Ectodermal cell (in vitro differentiated cells): ENCODE measurements around the gene ARF3.

ENCODE experiments used
- H3K27ac ChIP-seq: 2 replicates; pipeline ENCODE4 v1.7.0; 2013; ENCODE audit warnings: mild to moderate bottlenecking, low read depth, low read length; ENCODE audit not compliant: insufficient read depth, poor library complexity, severe bottlenecking
- H3K27me3 ChIP-seq: 2 replicates; pipeline ENCODE4 v1.7.0; 2013; ENCODE audit warnings: mild to moderate bottlenecking, low read length; ENCODE audit not compliant: insufficient read depth, control insufficient read depth, poor library complexity, severe bottlenecking
- H3K36me3 ChIP-seq: one replicate; pipeline ENCODE4 v1.7.0; 2013; ENCODE audit warnings: low read length; ENCODE audit not compliant: control insufficient read depth, insufficient read depth
- H3K4me1 ChIP-seq: one replicate; pipeline ENCODE4 v1.7.0; 2013; ENCODE audit warnings: low read length; ENCODE audit not compliant: control insufficient read depth, insufficient read depth
- H3K4me3 ChIP-seq: 2 replicates; pipeline ENCODE4 v1.7.0; 2013; ENCODE audit warnings: low read depth, low read length, control low read depth; ENCODE audit not compliant: insufficient read depth
- H3K9me3 ChIP-seq: 2 replicates; pipeline ENCODE4 v1.7.0; 2013; ENCODE audit warnings: mild to moderate bottlenecking, low read length, moderate library complexity; ENCODE audit not compliant: control insufficient read depth
- WGBS, 2 experiments: methylation state at CpG; one replicate each; pipeline ENCODE4 v1.1.7; 2013; ENCODE audit warnings: missing lambda C conversion rate in 2 of 2; 5-methylcytosine and 5-hydroxymethylcytosine counted together

Gene ARF3

GRCh38 chr12:48994224-48995085 is 37.2 kb upstream of the ARF3 start:
- 21 to 22% methylated on average over 31 to 32 of the region's 32 CpGs for WGBS, 2 experiments
- H3K9me3 ChIP-seq, result no peaks in the 10 kb centered on the region

GRCh38 chr12:48993787-48994186 is 36.5 kb upstream of the ARF3 start:
- H3K27me3 ChIP-seq, result peaks cover 75% of the 10 kb centered on the region
- 71 to 78% methylated on average over 3 of the region's 3 CpGs for WGBS, 2 experiments

More at GRCh38 chr12:48994224-48995085, 37.2 kb upstream of the ARF3 start:
- Histone ChIP-seq H3K27ac (no peak overlapping the region), H3K27me3 (peaks cover 76% of the 10 kb centered on the region), H3K4me3 (no peak overlapping the region), H3K4me1 (peaks cover 24% of the 10 kb centered on the region), H3K36me3 (no peaks in the 10 kb centered on the region)

GRCh38 chr12:48991247-48992050 is 34.2 kb upstream of the ARF3 start:
- H3K27me3 ChIP-seq, result peaks cover 57% of the 10 kb centered on the region
- no peaks in the 10 kb centered on the region for H3K9me3 ChIP-seq
- H3K27ac ChIP-seq, result no peak overlapping the region
- peaks cover 21% of the 10 kb centered on the region for H3K4me1 ChIP-seq
- 79 to 85% methylated on average over 8 of the region's 8 CpGs for WGBS, 2 experiments
- H3K4me3 ChIP-seq, result no peak overlapping the region
- no peaks in the 10 kb centered on the region for H3K36me3 ChIP-seq

More at GRCh38 chr12:48993787-48994186, 36.5 kb upstream of the ARF3 start:
- Histone ChIP-seq H3K4me3 (no peak overlapping the region), H3K9me3 (no peaks in the 10 kb centered on the region), H3K27ac (no peak overlapping the region), H3K36me3 (no peaks in the 10 kb centered on the region), H3K4me1 (peaks cover 23% of the 10 kb centered on the region)

DNA sequence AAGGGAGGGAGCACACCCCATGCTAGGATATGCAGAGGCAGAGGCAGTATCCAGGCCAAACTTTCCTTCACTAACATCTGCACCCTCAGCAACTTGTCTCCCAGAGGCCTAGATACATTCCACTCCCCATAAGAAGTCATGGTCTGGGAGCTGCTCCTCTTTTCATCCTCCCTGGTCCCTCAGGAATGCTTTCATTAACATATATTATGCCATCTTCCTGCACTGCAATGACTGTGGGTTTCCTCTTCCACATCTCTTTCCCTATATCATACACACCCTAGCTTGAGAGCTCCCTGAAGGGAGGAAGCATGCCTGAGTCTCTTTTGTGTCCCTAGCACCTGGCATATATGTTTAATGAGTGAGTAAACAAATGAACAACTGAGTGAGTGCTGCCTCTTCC is 33.3 kb upstream of the ARF3 start:
- H3K27me3 ChIP-seq, result peaks cover 51% of the 10 kb centered on the region

DNA sequence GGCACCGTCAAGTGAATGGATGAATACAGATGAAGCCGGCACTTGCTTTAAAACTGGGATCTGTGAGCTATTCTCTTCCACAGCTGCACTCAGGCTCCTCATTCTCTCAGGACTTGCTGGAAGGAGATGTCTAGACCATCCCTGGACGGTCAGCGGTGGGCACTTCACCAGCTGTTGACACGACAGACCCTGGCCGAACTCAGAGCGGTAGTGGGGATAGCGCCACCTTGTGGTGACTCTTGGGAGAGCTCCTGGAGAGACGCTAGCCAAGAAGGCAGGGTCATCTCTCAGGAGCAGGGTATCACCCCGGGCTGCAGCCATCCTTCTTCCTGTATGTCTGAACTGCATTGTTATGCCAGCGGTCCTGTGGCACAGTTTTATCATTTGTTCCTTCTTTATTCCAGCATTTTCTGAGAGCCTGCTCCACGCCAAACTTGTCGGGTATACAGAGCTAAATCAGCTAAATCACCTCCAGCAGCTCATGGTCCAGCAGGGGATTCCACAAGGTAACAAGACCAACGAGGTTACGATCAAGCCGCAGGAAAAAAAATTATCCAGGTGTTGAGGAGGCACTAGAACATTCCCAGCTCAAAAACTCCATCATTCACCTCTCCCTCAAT is 30.9 kb upstream of the ARF3 start:
- H3K27me3 ChIP-seq, result peaks cover 51% of the 10 kb centered on the region

More for the DNA sequence above, 33.3 kb upstream of the ARF3 start:
- H3K4me1 ChIP-seq, result peaks cover 30% of the 10 kb centered on the region
- no peaks in the 10 kb centered on the region for H3K9me3 ChIP-seq
- H3K4me3 ChIP-seq, result no peak overlapping the region
- H3K27ac ChIP-seq, result no peak overlapping the region
- no peaks in the 10 kb centered on the region for H3K36me3 ChIP-seq

GRCh38 chr12:48986720-48987291 is 29.5 kb upstream of the ARF3 start:
- WGBS, 2 experiments, result 12 to 14% methylated on average over 23 of the region's 23 CpGs
- Histone ChIP-seq H3K9me3 (no peaks in the 10 kb centered on the region), H3K4me1 (peaks cover 60% of the 10 kb centered on the region), H3K36me3 (peaks cover 3% of the 10 kb centered on the region), H3K4me3 (no peak overlapping the region), H3K27me3 (peaks cover 56% of the 10 kb centered on the region), H3K27ac (peak overlapping the region; percentile 64)

More for the DNA sequence above, 30.9 kb upstream of the ARF3 start:
- 39 to 42% methylated on average over 16 of the region's 16 CpGs for WGBS, 2 experiments
- Histone ChIP-seq H3K36me3 (no peaks in the 10 kb centered on the region), H3K4me3 (no peak overlapping the region), H3K4me1 (peaks cover 48% of the 10 kb centered on the region), H3K27ac (no peak overlapping the region), H3K9me3 (no peaks in the 10 kb centered on the region)

DNA sequence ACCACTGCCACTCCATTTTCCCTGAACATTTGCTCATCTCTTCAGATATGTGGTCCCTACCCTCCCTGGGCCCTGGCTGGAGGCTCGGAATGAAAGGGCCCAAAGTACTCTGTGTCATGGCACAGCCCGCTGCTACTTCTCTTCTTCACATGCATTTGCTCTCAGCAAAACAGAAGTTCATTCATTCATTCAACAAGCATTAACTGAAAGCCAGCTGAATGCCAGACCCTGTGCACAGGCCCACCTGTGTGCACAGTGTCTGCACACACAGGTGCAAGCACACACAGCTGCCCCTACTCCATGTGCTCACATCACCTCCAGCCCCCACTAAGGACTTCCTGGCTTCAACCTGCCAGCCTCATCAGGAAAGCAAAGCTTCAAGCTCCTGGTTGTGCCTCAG is 28.6 kb upstream of the ARF3 start:
- no peak overlapping the region for H3K4me3 ChIP-seq
- H3K27ac ChIP-seq, result no peak overlapping the region
- no peaks in the 10 kb centered on the region for H3K9me3 ChIP-seq
- H3K36me3 ChIP-seq, result peaks cover 6% of the 10 kb centered on the region
- H3K27me3 ChIP-seq, result peaks cover 61% of the 10 kb centered on the region
- 78% methylated on average over 2 of the region's 2 CpGs for WGBS, 2 experiments
- peaks cover 58% of the 10 kb centered on the region for H3K4me1 ChIP-seq

GRCh38 chr12:48985475-48985897 is 28.2 kb upstream of the ARF3 start:
- no peak overlapping the region for H3K4me3 ChIP-seq
- H3K9me3 ChIP-seq, result no peaks in the 10 kb centered on the region
- H3K27me3 ChIP-seq, result peaks cover 65% of the 10 kb centered on the region
- WGBS, 2 experiments, result 37 to 44% methylated on average over 8 to 10 of the region's 10 CpGs
- no peak overlapping the region for H3K27ac ChIP-seq
- peaks cover 6% of the 10 kb centered on the region for H3K36me3 ChIP-seq
- H3K4me1 ChIP-seq, result peaks cover 58% of the 10 kb centered on the region

GRCh38 chr12:48982397-48983080 is 25.3 kb upstream of the ARF3 start:
- H3K4me1 ChIP-seq, result peaks cover 62% of the 10 kb centered on the region
- 76 to 80% methylated on average over 6 of the region's 6 CpGs for WGBS, 2 experiments
- H3K27me3 ChIP-seq, result peaks cover 84% of the 10 kb centered on the region
- H3K9me3 ChIP-seq, result no peaks in the 10 kb centered on the region
- H3K4me3 ChIP-seq, result peak overlapping the region; percentile 11
- peaks cover 6% of the 10 kb centered on the region for H3K36me3 ChIP-seq
- H3K27ac ChIP-seq, result no peak overlapping the region
